Activated T-helper 17 cell treated with anti-CD3 and anti-CD28 coated beads, Interleukin-2, amount 50 U/mL, for 72 hours (primary cell): ENCODE data around the gene NEK5. TPM values are rescaled to one million over a fixed set of nuclear protein-coding genes. Genes with fewer than 3 reads are reported as not detected.

Source experiments
- total RNA-seq, 2 donors: library from RNA; stranded (reverse); gene quantifications; one replicate each; pipeline ENCODE4 v1.2.3, GENCODE V29; 2022

NEK5 gene
- total RNA-seq, 2 donors from 2014 or later: not detected

Other genes with a start within 250 kb of the NEK5 start
- 1 to 10 TPM in 1 of 2 donors, under 1 TPM in 1; 0.76 to 1.2 TPM for gene ATP7B, start 117.6 kb downstream of the NEK5 start, total RNA-seq
- 10 to 100 TPM; 18.2 to 24.4 TPM for gene ALG11, start 116.7 kb downstream of the NEK5 start, total RNA-seq
- 1 to 10 TPM; 5.5 to 8.2 TPM for gene UTP14C, start 104.4 kb downstream of the NEK5 start, total RNA-seq
- 1 to 10 TPM; 1.5 to 3.9 TPM for gene NEK3, start 30.5 kb upstream of the NEK5 start, total RNA-seq